SIG-M5 treated with dmso at 0.1 percent for 504 hours (cell line): Measurements from ENCODE around the gene CHEK2.
"Not testable (repeated sequence)": the region's sequence is repeated elsewhere in the genome, so short reads cannot be mapped to it uniquely, and the experiment has no call there.

ENCODE experiments used
- DNase-seq: peaks from one replicate; lab custom pipeline; 2025; ENCODE audit not compliant: unreplicated experiment; lab: John Stamatoyannopoulos, UW

The CHEK2 gene

DNA sequence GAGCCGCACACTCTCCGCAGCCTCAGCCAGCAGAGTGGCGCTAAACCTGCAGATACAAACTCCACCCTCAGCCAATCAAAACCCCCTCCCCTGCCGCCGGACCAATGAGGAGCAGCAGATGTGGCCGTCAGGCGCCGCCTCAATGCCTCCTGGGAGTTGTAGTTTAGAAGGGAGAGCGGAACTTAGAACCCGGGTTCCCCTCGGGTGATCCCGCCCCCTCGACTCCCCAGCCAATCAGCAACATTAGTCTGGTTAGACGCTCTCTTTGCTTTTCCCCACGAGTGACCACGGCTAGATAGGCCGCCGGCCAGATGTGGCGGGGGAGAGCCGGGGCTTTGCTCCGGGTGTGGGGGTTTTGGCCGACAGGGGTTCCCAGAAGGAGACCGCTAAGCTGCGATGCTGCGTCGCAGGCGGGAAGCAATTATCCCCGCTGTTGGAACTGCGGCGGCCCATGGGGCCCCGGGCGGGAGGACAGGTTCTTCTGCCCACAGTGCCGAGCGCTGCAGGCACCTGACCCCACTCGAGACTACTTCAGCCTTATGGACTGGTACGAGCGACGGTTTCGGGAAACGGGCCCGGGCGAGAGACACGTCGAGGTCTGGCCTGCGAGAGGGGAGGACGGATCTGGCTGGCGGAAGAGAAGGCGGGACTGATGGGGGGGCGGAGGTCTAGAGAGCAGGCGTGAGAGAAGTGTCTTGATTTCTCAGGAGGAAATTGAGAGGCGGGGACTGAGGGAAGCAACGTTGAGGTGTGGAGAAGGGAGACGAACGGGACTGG, at the start of gene CHEK2, which contains the start of gene HSCB:
Gene CHEK2 (minus strand): TSS at position 36 of the 777 bp plus-strand sequence. CDS start 7,099 bp downstream, outside the sequence.
Gene HSCB (plus strand): TSS at position 255 of the 777 bp plus-strand sequence. CDS start 57 bp downstream, at position 312.
- DNase-seq, result peak; percentile 98

- DNase-seq, result no peak
These were observed 49.5 kb upstream of the CHEK2 start for GRCh38 chr22:28791124-28791523.

DNA sequence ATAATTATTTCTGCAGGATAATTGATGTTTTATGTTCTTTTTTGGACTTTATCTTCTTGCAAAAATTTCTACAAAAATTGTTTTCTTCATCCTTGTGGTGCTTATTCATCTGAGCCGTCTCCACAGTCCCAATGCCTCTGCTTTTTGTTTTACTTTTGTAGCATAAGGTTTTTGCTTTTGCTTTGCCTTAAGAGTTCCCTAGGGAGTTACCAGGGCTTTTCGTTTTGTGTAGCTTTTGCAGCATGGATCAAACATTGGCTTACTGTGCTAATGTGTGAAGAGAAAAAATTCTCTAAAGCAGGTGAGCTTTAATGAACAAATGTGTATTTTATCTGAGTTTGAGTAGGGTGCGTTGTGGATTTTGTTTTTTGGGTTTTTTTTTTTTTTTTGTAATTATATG, 47.0 kb upstream of the CHEK2 start:
- no peak for DNase-seq

DNA sequence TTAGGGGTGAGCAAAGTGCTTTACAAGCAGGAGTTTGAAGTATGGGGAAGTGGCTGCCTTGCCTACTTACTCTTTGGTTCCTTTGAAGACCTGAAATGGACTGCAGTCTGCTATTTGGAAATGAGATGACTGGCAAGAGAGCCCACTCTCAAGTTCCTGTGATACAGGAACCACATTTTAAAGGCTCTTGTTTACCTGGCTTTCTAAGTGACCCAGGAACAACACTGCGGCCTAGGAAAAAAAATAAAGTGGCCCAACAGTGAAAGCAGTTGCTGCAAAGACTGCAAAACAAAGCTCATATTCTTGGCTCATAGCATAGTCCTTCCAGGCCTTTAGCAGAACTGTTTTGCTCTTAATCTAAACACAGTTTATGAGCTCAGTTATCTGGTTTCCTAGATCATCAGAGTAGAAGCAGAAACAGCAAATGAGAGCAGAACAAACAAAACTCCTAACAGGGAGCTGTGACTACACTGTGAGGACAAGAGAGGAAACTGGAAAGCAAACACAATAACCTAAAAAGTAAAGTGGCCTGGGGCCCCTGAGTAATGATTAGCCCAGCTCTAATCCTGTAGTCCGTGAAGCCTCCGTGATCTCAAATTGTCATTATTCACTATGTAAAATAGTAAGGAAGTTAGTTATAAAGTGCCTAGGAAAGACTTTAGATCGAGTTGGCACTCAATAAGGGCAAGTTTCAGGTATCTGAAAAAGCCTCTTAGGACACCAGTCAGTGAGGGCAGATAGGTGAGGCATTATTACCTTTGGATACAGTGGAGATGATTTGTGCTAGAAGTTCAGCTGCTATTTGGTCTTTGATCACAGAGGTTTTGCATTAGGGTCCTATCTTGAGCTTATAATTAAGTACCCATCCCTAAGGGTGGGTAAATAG, 42.4 kb upstream of the CHEK2 start:
- DNase-seq, result no peak

- DNase-seq, result no peak
These were observed 38.7 kb upstream of the CHEK2 start for GRCh38 chr22:28780296-28780695.

GRCh38 chr22:28779833-28780232, 38.2 kb upstream of the CHEK2 start:
- DNase-seq, result no peak

DNA sequence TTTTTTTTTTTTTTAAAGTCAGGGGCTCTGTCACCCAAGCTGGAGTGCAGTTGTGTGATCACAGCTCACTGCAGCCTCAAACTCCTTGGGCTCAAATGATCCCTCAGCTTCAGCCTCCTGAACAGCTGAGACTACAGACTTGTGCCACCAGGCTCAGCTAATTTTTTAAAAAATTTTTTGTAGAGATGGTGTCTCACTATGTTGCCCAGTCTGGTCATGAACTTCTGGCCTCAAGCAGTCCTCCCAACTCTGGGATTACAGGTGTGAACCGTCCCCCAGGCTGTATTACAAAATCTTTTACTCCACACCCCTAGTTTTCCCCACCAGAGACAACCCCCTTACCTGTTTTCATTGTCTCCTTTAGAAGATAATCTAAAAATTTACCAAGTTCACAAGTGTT, 32.8 kb upstream of the CHEK2 start:
- no peak for DNase-seq

- DNase-seq, result peak; percentile 34
These were observed 31.8 kb upstream of the CHEK2 start for GRCh38 chr22:28773461-28773867.

DNA sequence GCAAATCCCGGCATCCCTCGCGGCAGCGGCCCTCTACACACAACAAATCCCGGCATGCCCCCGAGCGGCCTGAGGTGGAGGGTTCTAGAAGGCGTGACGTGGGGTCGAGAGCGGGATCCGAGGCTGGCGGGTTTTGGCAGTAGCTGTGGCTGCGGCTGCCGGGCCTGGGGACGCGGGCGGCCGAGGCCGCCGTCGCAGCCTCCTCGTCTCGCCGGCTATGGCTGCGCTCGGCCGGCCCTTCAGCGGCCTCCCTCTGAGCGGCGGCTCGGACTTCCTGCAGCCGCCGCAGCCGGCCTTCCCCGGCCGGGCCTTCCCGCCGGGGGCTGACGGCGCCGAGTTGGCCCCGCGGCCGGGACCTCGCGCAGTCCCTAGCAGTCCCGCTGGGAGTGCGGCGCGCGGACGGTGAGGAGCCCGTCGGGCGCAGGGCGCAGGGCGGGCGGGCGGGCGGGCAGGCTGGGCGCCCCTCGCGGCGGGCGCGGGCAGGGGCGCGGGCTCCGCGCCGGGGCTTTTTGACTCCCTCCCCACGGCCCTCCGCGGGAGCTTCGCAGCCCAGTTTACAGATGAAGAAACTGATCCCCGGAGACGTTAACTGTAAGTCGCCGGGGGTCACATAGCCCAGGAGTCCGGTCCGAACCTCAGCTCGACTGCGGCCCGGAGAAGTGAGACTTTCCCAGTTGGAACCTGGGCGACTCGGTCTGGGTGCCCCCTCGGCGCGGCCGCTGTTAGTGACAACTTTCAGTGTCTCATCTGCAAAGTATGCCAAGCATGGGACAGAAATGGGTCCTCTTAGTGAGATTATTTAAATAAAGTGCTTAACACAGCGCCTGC, 31.2 kb upstream of the CHEK2 start, which contains the start of gene CCDC117:
Gene CCDC117 (plus strand): TSS at position 63 of the 828 bp plus-strand sequence. CDS start 155 bp downstream, at position 218.
- peak; percentile 93 for DNase-seq

DNA sequence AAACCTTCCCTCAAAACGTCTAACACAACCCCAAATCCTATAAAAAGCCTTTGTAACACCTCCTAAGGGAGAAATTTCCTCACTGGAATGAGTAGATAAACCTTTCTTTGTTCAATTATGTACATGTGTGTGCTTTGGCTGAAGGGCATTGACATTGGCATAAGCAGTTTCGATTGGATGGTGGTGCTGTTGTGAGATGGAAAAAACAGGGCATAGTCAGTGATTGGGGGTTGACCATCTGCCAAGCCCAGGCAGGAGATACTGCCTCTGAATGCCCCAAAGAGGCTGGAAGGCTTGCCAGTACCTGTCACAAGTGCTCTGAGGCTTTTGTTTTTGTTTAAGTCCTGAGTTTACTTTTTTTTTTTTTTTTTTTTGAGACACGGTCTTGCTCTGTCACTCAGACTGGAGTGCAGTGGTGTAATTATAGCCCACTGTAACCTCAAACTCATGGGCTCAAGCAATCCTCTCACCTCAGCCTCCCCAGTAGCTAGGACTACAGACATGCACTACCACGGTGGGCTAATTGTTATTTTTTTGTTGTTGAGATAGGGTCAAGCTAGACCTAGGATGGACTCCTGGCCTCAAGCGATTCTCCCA, 29.7 kb upstream of the CHEK2 start:
- no peak for DNase-seq

GRCh38 chr22:28769394-28770085, 27.9 kb upstream of the CHEK2 start:
- DNase-seq, result no peak

DNA sequence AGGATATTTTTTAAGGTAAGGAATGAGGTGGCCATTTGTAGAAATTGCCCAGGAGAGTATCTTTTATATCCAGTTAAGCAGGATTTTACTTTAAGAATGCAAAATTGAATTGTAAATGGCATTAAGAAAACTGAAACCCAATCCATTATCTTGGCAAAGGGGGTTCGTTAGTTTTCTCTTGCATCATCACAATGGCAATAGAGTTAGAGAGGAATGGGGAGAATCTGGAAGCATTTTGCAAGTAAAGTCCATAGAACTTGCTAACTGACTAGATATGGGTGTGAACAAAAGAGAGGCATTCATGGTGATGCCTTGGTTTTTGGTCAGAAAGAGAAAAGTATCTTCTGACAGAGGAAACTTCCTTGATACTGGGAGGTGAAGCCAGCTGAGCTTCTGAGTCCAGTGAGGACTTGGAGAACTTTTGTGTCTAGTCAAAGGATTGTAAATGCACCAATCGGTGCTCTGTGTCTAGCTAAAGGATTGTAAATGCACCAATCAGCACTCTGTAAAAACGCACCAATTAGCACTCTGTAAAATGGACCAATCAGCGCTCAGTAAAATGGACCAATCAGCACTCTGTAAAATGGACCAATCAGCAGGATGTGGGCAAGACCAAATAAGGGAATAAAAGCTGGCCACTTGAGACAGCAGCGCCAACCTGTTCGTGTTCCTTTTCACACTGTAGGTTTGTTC, 27.2 kb upstream of the CHEK2 start:
- no peak for DNase-seq

DNA sequence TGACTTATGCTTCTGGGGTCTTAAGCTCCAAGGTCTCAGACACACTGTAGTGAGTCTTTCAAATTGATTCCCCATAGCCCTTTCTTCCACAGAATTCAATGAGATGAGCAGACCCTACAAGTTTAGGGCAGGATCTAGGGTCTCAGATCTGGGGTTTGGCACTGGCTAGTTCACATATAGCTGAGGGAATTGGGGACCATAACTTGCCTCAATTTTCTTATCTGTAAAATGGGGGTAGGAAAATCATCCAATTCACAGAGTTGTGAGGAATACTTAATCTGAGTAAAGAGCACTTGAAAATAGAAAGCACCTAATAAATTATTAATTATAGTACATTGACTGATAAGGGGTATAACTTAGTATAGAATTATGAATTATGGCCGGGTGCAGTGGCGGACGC, 25.0 kb upstream of the CHEK2 start:
- no peak for DNase-seq

DNA sequence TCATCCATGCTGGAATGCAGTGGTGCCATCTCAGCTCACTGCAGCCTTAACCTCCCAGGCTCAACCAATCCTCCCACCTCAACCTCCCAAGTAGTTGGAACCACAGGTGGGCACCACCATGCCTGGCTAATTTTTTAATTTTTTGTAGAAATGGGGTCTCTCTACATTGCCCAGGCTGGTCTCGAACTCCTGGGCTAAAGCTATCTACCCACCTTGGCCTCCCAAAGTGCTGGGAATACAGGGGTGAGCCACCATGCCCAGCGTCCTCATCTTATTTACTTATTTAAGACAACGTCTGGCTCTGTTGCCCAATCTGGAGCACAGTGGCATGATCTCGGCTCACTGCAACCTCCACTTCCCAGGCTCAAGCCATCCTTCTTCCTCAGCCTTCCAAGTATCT, 20.4 kb upstream of the CHEK2 start:
- not testable (repeated sequence) for DNase-seq

DNA sequence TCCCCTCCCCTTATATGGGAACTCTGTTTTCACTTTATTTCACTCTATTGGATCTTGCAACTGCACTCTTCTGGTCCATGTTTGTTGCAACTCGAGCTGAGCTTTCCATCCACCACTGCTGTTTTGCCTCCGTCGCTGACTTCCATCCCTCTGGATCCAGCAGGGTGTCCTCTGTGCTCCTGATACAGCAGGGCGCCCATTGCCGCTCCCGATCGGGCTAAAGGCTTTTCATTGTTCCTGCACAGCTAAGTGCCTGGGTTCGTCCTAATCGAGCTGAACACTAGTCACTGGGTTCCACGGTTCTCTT, 19.8 kb upstream of the CHEK2 start:
- DNase-seq, result no peak

GRCh38 chr22:28759861-28760560, 18.4 kb upstream of the CHEK2 start:
- DNase-seq, result peak; percentile 27

DNA sequence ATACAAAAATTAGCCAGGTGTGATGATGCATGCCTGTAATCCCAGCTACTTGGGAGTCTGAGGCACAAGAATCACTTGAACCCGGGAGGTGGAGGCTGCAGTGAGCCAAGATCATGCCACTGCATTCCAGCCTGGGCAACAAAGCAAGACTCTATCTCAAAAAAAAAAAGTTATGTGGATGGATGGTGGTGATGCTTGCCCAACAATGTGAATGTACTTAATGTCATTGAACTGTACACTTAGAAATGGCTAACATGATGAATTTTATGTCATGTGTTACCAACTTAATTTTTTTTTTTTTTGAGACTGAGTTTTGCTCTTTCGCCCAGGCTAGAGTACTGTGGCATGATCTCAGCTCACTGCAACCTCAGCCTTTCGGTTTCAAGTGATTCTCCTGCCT, 12.9 kb upstream of the CHEK2 start:
- DNase-seq, result not testable (repeated sequence)

GRCh38 chr22:28750471-28750881, 8.9 kb upstream of the CHEK2 start:
- DNase-seq, result no peak

GRCh38 chr22:28743852-28744251, 2.2 kb upstream of the CHEK2 start:
- DNase-seq, result no peak
